Caco-2 (cell line): ENCODE measurements around the gene IGSF9B. TPM values are rescaled to one million over a fixed set of nuclear protein-coding genes. Genes with fewer than 3 reads are reported as not detected.

ENCODE experiments used
- BruUV-seq: library from RNA; stranded (reverse); fragments of 400-500 nt; replicated peaks from 2 replicates; lab custom pipeline; 2021; lab: Mats Ljungman, UMichigan
- CTCF ChIA-PET: fragments of 300-600 bp; sonication (Branson Sonifier 250); formaldehyde crosslinking; loops from one replicate; lab custom pipeline; 2022; ENCODE audit warnings: antibody characterized with exemption; lab: Charles Lee
- POLR2A ChIA-PET: fragments of 300-600 bp; sonication (Branson Sonifier 250); formaldehyde crosslinking; loops from one replicate; lab custom pipeline; 2022; ENCODE audit warnings: antibody characterized with exemption; lab: Charles Lee
- DNase-seq, 2 experiments: peaks; one replicate each; pipeline versions ENCODE4 v3.0.0 to v3.0.0-alpha.2; 2020 to 2022
- H3K27me3 ChIP-seq: replicated peaks from 2 replicates; pipeline ENCODE4 v1.6.0; 2011; ENCODE audit warnings: low read length; ENCODE audit not compliant: control insufficient read depth, insufficient read depth
- H3K36me3 ChIP-seq: 2 replicates; pipeline ENCODE4 v1.5.1; 2011; ENCODE audit warnings: low read length; ENCODE audit not compliant: control insufficient read depth, insufficient read depth
- H3K4me1 ChIP-seq: fragments of 250-450 bp; sonication (Bioruptor Pico); 2 replicates; pipeline ENCODE4 v1.5.1; 2020; ENCODE audit warnings: mild to moderate bottlenecking
- H3K4me3 ChIP-seq: 2 replicates; pipeline ENCODE4 v1.5.1; 2011; ENCODE audit warnings: low read depth, mild to moderate bottlenecking, control low read depth, low read length
- H3K9me3 ChIP-seq: fragments of 250-450 bp; sonication (Bioruptor Pico); 2 replicates; pipeline ENCODE4 v1.5.1; 2020; ENCODE audit warnings: mild to moderate bottlenecking, moderate library complexity
- H3K27ac Mint-ChIP-seq: one replicate; pipeline ENCODE4 v1.8.0; 2022; ENCODE audit warnings: mixed read lengths; ENCODE audit not compliant: unreplicated experiment
- H3K27me3 Mint-ChIP-seq: one replicate; pipeline ENCODE4 v1.8.0; 2022; ENCODE audit warnings: mixed read lengths; ENCODE audit not compliant: insufficient read depth, unreplicated experiment
- H3K36me3 Mint-ChIP-seq: one replicate; pipeline ENCODE4 v1.8.0; 2022; ENCODE audit warnings: mild to moderate bottlenecking, mixed read lengths; ENCODE audit not compliant: insufficient read depth, unreplicated experiment
- H3K4me1 Mint-ChIP-seq: one replicate; pipeline ENCODE4 v1.8.0; 2022; ENCODE audit warnings: low read depth, mixed read lengths; ENCODE audit not compliant: unreplicated experiment
- H3K4me3 Mint-ChIP-seq: one replicate; pipeline ENCODE4 v1.8.0; 2022; ENCODE audit warnings: mild to moderate bottlenecking, moderate library complexity, mixed read lengths; ENCODE audit not compliant: unreplicated experiment
- H3K9me3 Mint-ChIP-seq: one replicate; pipeline ENCODE4 v1.8.0; 2022; ENCODE audit warnings: mixed read lengths; ENCODE audit not compliant: unreplicated experiment
- CTCF ChIP-seq, 2 experiments: fragments of 200-600 bp in 1 of 2; IDR thresholded peaks; 1 replicate in 1 of 2; 2 replicates in 1 of 2; pipeline versions ENCODE4 v1.5.1 to v1.8.0; 2011 to 2022; ENCODE audit warnings: antibody characterized with exemption in 1 of 2, control low read depth in 1 of 2, inconsistent platforms in 1 of 2, low read depth in 1 of 2, low read length in 1 of 2, mild to moderate bottlenecking in 1 of 2, moderate library complexity in 1 of 2; ENCODE audit not compliant: insufficient read depth in 1 of 2, severe bottlenecking in 1 of 2, unreplicated experiment in 1 of 2
- intact Hi-C: fragments of 100-400 bp; cut with micrococcal nuclease; formaldehyde crosslinking; loops from one replicate; pipeline ENCODE4 v1.10.0; 2022; ENCODE audit not compliant: unreplicated experiment
- total RNA-seq: library from RNA; stranded (reverse); gene quantifications from 2 replicates; pipeline ENCODE4 v1.2.3, GENCODE V29; 2022

Gene IGSF9B
- total RNA-seq, 1 experiment from 2014 or later = 4.2 TPM

GRCh38 chr11:133946051-133946450 lies 10.7 kb downstream of the IGSF9B start:
- BruUV-seq = no TSS peak
- Histone ChIP-seq H3K4me1 (no peaks in the 10 kb centered on the region), H3K4me3 (no peak overlapping the region), H3K9me3 (no peaks in the 10 kb centered on the region), H3K27me3 (no peaks in the 10 kb centered on the region), H3K36me3 (no peaks in the 10 kb centered on the region)
- no peak for TF ChIP-seq CTCF (IDR thresholded peaks at IDR 0.05; ENCODE audit: insufficient read depth in 1 of 2, low read depth in 1 of 2, low read length in 1 of 2, severe bottlenecking in 1 of 2, unreplicated experiment in 1 of 2)
- Mint-ChIP-seq H3K4me1 (peaks cover 14% of the 10 kb centered on the region), H3K36me3 (no peaks in the 10 kb centered on the region), H3K4me3 (no peak overlapping the region), H3K27me3 (peaks cover 16% of the 10 kb centered on the region), H3K9me3 (no peaks in the 10 kb centered on the region), H3K27ac (no peak overlapping the region)
- POLR2A ChIA-PET = no interaction called here
- DNase-seq = no peak
- intact Hi-C loops = no loop called here
- CTCF ChIA-PET = no interaction called here

- POLR2A ChIA-PET = no interaction called here
- TF ChIP-seq CTCF (IDR thresholded peaks at IDR 0.05; ENCODE audit: insufficient read depth in 1 of 2, low read depth in 1 of 2, low read length in 1 of 2, severe bottlenecking in 1 of 2, unreplicated experiment in 1 of 2) = no peak
These were observed 11.4 kb downstream of the IGSF9B start for GRCh38 chr11:133945087-133945974.

GRCh38 chr11:133943950-133944698 lies 12.6 kb downstream of the IGSF9B start:
- TF ChIP-seq CTCF (IDR thresholded peaks at IDR 0.05; ENCODE audit: insufficient read depth in 1 of 2, low read depth in 1 of 2, low read length in 1 of 2, severe bottlenecking in 1 of 2, unreplicated experiment in 1 of 2) = no peak
- H3K9me3 Mint-ChIP-seq = peaks cover 13% of the 10 kb centered on the region
- intact Hi-C loops = no loop called here

More at GRCh38 chr11:133945087-133945974, 11.4 kb downstream of the IGSF9B start:
- H3K27me3 ChIP-seq = no peaks in the 10 kb centered on the region
- CTCF ChIA-PET = no interaction called here
- no TSS peak for BruUV-seq
- intact Hi-C loops = no loop called here
- H3K9me3 Mint-ChIP-seq = peaks cover 2% of the 10 kb centered on the region
- no peak for DNase-seq
- H3K4me1 ChIP-seq = no peaks in the 10 kb centered on the region
- no peaks in the 10 kb centered on the region for H3K36me3 ChIP-seq
- no peak overlapping the region for H3K4me3 Mint-ChIP-seq
- no peaks in the 10 kb centered on the region for H3K9me3 ChIP-seq
- no peak overlapping the region for H3K4me3 ChIP-seq
- no peak overlapping the region for H3K27ac Mint-ChIP-seq
- H3K4me1 Mint-ChIP-seq = peaks cover 14% of the 10 kb centered on the region
- H3K36me3 Mint-ChIP-seq = peaks cover 2% of the 10 kb centered on the region
- peaks cover 16% of the 10 kb centered on the region for H3K27me3 Mint-ChIP-seq

More at GRCh38 chr11:133943950-133944698, 12.6 kb downstream of the IGSF9B start:
- Histone ChIP-seq H3K4me3 (no peak overlapping the region), H3K27me3 (no peaks in the 10 kb centered on the region), H3K4me1 (no peaks in the 10 kb centered on the region), H3K36me3 (no peaks in the 10 kb centered on the region), H3K9me3 (0 out of 2 replicates have a peak, but pooled peaks cover 3% of the 10 kb centered on the region)
- CTCF ChIA-PET = interaction anchor here (1.1 kb wide), 1 partner anchor 9 kb away, joined by 3 read pairs; no protein-coding TSS in a partner anchor
- Mint-ChIP-seq H3K27me3 (peaks cover 12% of the 10 kb centered on the region), H3K4me3 (no peak overlapping the region), H3K27ac (no peak overlapping the region), H3K4me1 (peaks cover 14% of the 10 kb centered on the region), H3K36me3 (peaks cover 12% of the 10 kb centered on the region)
- BruUV-seq = no TSS peak
- DNase-seq = no peak
- POLR2A ChIA-PET = no interaction called here
